Measurements from ENCODE around the gene NCK1. TPM values are rescaled to one million over a fixed set of nuclear protein-coding genes. Genes with fewer than 3 reads are reported as not detected.

Gene NCK1
- total RNA-seq, 2 experiments from 2014 or later: 24.9 to 38.1 TPM

- Histone ChIP-seq H3K4me2 (ENCODE audit: low read length) (no peak overlapping the region), H2AFZ (ENCODE audit: low read length) (no peak overlapping the region), H3K27ac (ENCODE audit: low read depth, low read length, poor library complexity, severe bottlenecking) (peak overlapping the region; percentile 10), H3K4me3 (ENCODE audit: low read depth, low read length, poor library complexity, severe bottlenecking) (no peak overlapping the region), H4K20me1 (ENCODE audit: insufficient read depth, low read length) (no peaks in the 10 kb centered on the region), H3K79me2 (ENCODE audit: insufficient read depth, low read depth, low read length) (peaks cover 48% of the 10 kb centered on the region), H3K9me2 (ENCODE audit: insufficient read depth, low read length) (no peaks in the 10 kb centered on the region; the same call in 1 of the 2 replicates), H3K36me3 (ENCODE audit: insufficient read depth, low read length) (peaks cover 89% of the 10 kb centered on the region), H3K9me3 (ENCODE audit: low read length) (peaks cover 16% of the 10 kb centered on the region), H3K4me1 (ENCODE audit: insufficient read depth, low read length, poor library complexity, severe bottlenecking) (peaks cover 10% of the 10 kb centered on the region)
- BruUV-seq (replicated peaks): no TSS peak
- no peak for TF ChIP-seq CTCF (conservative IDR thresholded peaks at IDR 0.05; ENCODE audit: low read length)
- intact Hi-C loops (cut with micrococcal nuclease; ENCODE audit: unreplicated experiment): no loop called here
- ChIA-PET CTCF (ENCODE audit: unreplicated experiment) (interaction anchor here (0.6 kb wide), 1 partner anchor 1687 kb away, joined by 3 read pairs; no protein-coding TSS in a partner anchor), POLR2A (interaction anchor here (1.0 to 1.1 kb wide), 2 partner anchors 9 to 23 kb away, joined by 4 to 6 read pairs; no protein-coding TSS in a partner anchor)
- DNase-seq (ENCODE audit: low spot score): no peak
Observed at GRCh38 chr3:136932978-136933772, 71.2 kb downstream of the NCK1 start.

GRCh38 chr3:136937175-136937574 is 75.2 kb downstream of the NCK1 start:
- ChIA-PET POLR2A (interaction anchor here (0.6 to 0.7 kb wide), 2 partner anchors 38 to 334 kb away, joined by 3 to 4 read pairs; no protein-coding TSS in a partner anchor), CTCF (ENCODE audit: unreplicated experiment) (no interaction called here)
- Histone ChIP-seq H3K9me3 (ENCODE audit: low read length) (peaks cover 16% of the 10 kb centered on the region), H3K4me1 (ENCODE audit: insufficient read depth, low read length, poor library complexity, severe bottlenecking) (peaks cover 34% of the 10 kb centered on the region), H2AFZ (ENCODE audit: low read length) (no peak overlapping the region), H3K27ac (ENCODE audit: low read depth, low read length, poor library complexity, severe bottlenecking) (no peak overlapping the region), H3K36me3 (ENCODE audit: insufficient read depth, low read length) (peaks cover 57% of the 10 kb centered on the region), H3K4me2 (ENCODE audit: low read length) (no peak overlapping the region), H3K79me2 (ENCODE audit: insufficient read depth, low read depth, low read length) (peaks cover 68% of the 10 kb centered on the region), H3K4me3 (ENCODE audit: low read depth, low read length, poor library complexity, severe bottlenecking) (no peak overlapping the region), H3K9me2 (ENCODE audit: insufficient read depth, low read length) (no peaks in the 10 kb centered on the region; the same call in 1 of the 2 replicates), H4K20me1 (ENCODE audit: insufficient read depth, low read length) (no peaks in the 10 kb centered on the region)
- DNase-seq (ENCODE audit: low spot score): no peak
- BruUV-seq (replicated peaks): no TSS peak
- intact Hi-C loops (cut with micrococcal nuclease; ENCODE audit: unreplicated experiment): loop anchor here (5.0 kb wide), 1 partner anchor 75 kb away; the partner anchor contains the start of gene NCK1
- TF ChIP-seq CTCF (conservative IDR thresholded peaks at IDR 0.05; ENCODE audit: low read length): no peak
- TF ChIP-seq EZH2phosphoT487 (IDR thresholded peaks at IDR 0.05; ENCODE audit: borderline replicate concordance, low read depth, low read length): no peak

GRCh38 chr3:136937851-136938250 is 75.8 kb downstream of the NCK1 start:
- no peak overlapping the region for H2AFZ ChIP-seq (ENCODE audit: low read length)
- H3K4me2 ChIP-seq (ENCODE audit: low read length): no peak overlapping the region
- no peak overlapping the region for H3K27ac ChIP-seq (ENCODE audit: low read depth, low read length, poor library complexity, severe bottlenecking)
- TF ChIP-seq EZH2phosphoT487 (IDR thresholded peaks at IDR 0.05; ENCODE audit: borderline replicate concordance, low read depth, low read length) (no peak), CTCF (conservative IDR thresholded peaks at IDR 0.05; ENCODE audit: low read length) (no peak)
- peaks cover 74% of the 10 kb centered on the region for H3K79me2 ChIP-seq (ENCODE audit: insufficient read depth, low read depth, low read length)
- no peaks in the 10 kb centered on the region for H4K20me1 ChIP-seq (ENCODE audit: insufficient read depth, low read length)
- no peaks in the 10 kb centered on the region; the same call in 1 of the 2 replicates for H3K9me2 ChIP-seq (ENCODE audit: insufficient read depth, low read length)
- ChIA-PET POLR2A (interaction anchor here (1.1 kb wide), 1 partner anchor 76 kb away, joined by 3 read pairs; the partner anchor contains the start of gene NCK1), CTCF (ENCODE audit: unreplicated experiment) (no interaction called here)
- H3K36me3 ChIP-seq (ENCODE audit: insufficient read depth, low read length): peaks cover 52% of the 10 kb centered on the region
- peaks cover 16% of the 10 kb centered on the region for H3K9me3 ChIP-seq (ENCODE audit: low read length)
- peaks cover 29% of the 10 kb centered on the region for H3K4me1 ChIP-seq (ENCODE audit: insufficient read depth, low read length, poor library complexity, severe bottlenecking)
- no peak overlapping the region for H3K4me3 ChIP-seq (ENCODE audit: low read depth, low read length, poor library complexity, severe bottlenecking)
- DNase-seq (ENCODE audit: low spot score): no peak
- no TSS peak for BruUV-seq (replicated peaks)
- intact Hi-C loops (cut with micrococcal nuclease; ENCODE audit: unreplicated experiment): loop anchor here (5.0 kb wide), 1 partner anchor 76 kb away; the partner anchor contains the start of gene NCK1

Measured in OCI-LY7 (cell line).